Left renal cortex interstitium (tissue), 4 donors: Measurements from ENCODE around the gene SEC24D. TPM values are rescaled to one million over a fixed set of nuclear protein-coding genes. Genes with fewer than 3 reads are reported as not detected.

ENCODE experiments used
- DNase-seq, 4 donors: peaks; one replicate each; pipeline ENCODE4 v3.0.0-alpha.2; 2013; ENCODE audit warnings: low read depth in 4 of 4, low spot score in 2 of 4, missing footprints in 1 of 4
- polyA plus RNA-seq, 4 donors: library from polyadenylated mRNA; unstranded; fragments of 120-200 nt; gene quantifications; one replicate each; pipeline ENCODE4 v1.2.1, GENCODE V29; 2013; ENCODE audit not compliant: insufficient read length in 4 of 4

Gene SEC24D
- polyA plus RNA-seq, 4 donors, result 33.5 to 45.0 (median 38.4) TPM

DNA sequence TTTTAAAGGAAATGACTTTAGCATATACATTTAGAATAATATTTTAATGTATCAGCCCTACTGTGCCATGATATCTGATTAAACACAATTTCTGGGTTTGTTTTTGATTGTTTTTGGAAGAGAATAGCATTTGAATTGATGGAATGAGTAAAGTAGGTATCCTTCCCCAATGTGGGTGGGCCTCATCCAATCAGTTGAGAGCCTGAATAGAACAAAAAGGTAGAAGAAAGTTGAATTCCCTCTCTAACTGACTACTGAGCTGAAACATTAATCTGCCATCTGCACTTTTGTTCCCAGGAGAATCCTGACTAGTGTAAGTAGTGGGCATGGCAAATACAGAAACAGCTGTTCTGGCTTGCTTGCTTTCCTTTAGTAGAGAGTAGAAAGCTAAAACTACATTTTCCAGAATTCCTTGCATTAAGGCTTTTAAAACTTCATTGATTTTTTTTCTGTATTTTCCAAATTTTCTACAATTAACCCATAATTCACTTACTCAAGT, 9.7 kb upstream of the SEC24D start:
- no peak for DNase-seq

DNA sequence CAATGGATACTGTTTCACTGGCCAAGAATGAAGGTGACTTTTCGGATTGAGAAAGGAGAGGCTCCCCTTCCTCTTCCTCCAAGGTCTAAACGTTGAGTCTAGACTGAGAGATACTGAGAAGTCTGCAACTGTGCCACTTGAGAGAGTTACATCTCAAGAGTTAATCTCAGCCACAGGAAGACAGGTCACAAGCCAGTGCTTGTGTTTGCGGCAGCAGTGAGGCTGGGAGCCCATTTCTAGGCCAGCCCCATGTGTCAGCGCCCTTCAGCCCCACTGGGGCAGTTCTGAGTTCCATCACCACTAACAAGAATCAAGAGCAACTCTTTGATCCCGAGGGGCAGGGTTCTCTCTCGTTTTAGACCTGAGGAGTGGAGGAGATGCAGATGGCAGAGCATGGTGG, 7.3 kb upstream of the SEC24D start:
- no peak for DNase-seq

DNA sequence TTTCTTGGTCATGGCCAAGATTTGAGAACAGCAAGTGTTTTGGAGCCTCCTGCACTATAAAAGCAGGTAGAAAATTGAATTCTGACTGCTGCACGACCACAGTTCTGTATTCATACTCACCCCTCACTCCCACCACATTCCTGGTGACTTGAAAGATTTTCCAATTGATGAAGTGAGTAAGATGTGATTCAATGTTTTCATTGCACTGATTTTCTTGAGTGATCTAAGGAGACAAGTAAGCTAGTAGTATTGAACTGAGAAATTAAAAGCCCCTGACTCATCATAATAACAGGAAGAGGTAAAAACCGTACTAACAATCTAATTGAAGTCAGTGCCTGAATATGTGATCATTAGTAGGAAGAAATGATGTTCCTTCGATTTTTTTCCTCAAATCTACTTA, 6.1 kb upstream of the SEC24D start:
- no peak for DNase-seq

DNA sequence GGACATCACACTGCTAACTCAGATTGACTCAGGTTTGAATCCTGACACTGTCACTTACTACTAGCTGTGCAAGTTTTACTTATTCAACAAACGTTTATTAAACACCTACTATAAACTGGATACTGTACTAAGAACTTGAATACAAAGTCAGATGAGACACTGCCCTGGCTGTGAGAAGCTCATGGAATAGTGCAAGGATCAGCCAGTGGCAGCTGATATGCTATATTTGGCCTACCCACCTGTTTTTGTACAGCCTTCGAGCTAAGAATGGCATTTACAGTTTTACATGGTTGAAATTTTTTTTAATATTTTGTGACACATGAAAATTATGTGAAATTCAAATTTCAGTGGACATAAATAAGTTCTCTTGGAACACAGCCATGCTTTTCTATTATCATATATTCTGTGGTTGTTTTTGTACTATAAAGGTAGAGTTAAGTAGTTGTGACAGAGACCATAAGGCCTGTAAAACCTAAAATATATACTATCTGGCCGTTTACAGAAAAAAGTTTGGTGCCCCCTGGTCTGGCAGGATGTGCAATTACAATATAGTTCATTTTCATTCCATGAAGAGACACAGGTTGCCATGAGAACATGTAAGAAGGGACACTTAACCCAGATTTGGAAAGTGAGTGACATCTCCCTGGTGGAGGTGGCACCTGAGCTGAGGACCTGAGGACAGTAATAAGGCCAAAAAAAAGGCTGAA, 3.4 kb upstream of the SEC24D start:
- no peak for DNase-seq

DNA sequence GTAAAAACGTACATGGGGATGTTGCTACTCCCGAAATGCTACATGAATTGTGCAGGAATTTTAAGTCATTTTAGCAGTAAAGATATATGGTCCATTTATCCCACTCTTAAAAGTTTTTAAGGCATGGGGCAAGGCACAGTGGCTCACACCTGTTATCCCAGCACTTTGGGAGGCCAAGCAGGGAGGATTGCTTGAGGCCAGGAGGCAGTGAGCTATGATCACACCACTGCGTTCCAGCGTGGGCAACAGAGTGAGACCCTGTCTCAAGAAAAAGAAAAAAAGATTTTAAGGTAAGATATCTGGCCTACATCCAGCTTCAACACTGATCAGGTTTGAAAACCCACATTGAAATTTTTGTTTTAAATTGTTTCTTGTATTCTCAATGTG, 1.2 kb upstream of the SEC24D start:
- no peak for DNase-seq

DNA sequence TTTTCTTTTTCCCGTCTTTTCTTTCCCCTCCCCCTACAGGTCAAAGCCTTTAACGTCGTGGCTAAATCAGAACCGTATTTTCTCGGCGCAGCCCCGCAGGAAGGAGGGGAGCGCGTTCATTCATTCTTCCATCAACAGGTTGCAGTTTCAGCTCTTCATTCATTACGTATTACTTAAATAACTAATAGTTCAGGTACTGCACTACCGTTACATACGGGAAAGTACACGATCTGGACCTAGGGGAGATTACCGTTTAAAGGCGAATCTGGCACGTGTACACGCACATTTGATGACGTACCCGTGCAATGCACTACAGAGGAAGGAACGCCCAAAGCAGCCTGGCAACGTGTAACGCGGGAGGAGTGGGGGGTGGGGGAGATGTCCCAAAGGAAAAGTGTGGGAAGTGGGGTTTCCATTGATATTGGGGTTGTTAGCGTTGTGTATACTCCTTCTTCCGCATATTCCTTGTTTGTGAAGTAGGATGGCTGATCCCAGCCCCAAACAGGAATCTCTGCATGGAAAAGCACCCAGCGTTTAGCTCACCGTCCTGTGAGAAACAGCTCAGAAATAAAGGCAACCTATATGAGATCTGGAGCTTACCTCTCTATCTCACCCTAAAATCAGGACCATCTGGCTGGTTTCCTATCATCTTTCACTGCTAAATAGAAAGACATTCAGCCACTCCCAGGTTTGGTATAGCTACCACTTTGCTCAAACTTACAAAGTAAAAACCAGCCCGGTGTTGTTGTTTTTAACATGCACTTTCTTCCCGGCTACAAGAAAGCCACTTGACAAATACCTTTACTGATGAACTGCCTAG, 585 bp upstream of the SEC24D start:
- DNase-seq, result peak; percentile 28 to 45 (median 42)

DNA sequence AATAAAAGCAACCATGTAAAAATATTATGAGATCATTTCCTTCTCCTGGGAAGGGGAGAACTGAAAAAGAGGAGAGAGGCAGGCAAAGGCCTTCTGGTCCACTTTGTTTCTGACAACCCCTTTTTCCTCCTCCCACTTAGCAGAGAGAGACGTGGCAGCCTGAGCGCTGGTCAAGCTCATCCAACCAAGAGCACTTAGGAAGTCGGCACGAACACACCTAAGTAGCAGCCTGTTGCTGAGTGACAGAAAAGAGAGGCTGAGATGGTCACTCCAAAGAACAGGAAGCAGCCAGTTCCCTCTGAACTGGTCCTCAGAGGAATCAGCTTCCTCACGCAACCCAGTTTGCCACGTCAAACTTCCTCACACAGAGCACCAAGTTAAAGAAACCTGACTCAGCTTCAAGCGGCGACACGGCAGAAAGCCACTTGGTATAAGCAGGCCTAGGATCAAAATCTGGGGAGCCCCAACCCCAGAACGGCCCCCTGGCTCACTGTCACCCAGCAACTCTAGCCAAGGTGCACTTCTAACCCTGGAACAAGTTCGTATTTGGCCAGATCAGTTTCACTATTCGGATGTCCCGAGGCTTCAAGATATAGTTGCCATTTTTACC, 861 bp downstream of the SEC24D start:
- peak; percentile 59 to 84 (median 62) for DNase-seq

DNA sequence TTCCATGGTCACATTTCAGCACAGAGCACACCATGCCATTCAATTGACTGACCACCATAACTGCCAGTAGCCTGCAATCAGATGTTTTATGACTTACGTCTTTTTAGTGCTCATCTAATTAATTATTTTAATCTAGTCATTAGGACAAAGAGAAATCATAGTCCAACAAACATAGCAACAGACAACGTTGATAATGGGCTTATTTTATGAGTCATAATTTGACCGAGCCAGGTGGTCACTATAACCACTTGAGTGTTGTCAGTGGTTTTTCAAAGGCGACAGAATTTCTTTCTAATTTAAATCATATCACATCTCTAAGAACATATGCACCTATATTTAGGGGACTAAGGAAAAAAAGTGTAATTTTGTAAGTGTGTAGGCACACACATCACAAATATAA, 1.9 kb downstream of the SEC24D start:
- DNase-seq, result no peak

DNA sequence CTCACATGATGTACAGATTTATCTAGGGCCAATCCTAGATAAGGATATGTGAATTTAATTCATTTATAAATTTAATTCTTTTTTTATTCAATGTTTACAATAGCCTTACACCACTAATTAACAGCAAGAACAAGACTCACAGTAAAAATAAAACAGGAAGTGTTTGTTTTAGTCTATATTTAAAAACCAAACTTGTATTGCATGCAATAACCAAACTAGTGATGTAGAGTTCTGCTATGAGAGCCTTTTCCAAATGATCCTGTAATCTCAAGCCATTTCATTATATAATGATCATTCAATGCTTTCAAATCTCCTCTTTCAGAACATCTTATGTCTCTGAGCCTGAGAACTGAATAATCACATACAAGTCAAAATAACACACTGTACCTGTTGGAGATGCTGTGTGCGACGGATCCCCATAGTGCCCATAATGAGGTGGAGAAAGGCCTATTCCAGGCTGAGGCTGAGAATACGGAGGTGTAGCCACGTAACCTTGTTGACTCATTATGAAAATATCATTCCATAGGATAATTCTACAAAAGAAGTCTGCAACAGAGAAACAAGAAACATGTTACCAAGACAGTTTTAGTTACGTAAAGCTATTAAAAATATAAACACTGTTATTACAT, 2.6 kb downstream of the SEC24D start:
- no peak for DNase-seq

DNA sequence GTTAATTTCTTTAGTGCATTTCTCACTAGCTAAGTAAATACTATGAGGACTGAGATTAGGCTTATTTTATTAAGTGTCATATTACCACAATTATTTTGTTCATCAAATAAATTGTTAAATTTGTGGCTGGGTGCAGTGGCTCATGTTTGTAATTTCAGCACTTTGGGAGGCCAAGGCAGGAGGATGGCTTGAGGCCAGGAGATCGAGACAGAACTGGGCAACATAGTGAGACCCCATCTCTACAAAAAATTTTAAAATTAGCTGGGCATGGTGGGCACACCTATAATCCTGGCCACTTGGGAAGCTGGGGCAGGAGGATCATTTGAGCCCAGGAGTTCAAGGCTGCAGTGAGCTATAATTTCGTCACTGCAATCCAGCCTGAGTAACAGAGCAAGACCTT, 6.8 kb downstream of the SEC24D start:
- DNase-seq, result no peak

DNA sequence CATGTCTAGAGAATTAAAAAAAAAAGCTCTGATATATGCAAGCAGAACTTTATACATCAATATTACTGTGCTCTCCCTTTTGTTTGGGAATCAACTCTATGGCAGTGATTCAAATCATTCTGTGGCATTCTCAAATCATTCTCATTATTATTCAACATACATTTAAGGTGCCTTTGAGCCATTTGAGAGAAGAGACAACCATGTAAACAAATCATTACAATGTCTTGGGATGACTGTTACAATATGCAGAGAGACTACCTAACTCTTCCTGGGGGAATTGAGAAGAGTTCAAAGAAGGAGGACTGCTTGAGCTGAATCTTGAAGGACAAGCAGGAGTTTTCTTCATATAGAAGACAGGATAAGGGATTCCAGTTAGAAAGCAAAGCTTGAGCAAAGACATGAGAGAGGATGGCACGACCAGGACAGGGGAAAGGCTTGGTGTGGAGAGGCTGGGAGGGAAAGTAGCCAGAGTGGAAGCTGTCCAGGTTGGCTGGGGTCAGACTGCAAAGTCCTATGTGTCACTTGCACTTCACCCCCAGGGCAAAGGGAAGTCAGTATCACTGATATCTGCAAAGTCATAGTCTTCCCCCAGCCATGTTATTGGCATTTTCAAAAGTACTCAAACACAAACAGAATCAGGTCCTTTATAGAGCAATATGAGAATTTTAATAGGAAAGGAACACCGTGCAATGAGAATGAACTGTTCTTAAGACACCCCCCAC, 9.0 kb downstream of the SEC24D start:
- no peak for DNase-seq

DNA sequence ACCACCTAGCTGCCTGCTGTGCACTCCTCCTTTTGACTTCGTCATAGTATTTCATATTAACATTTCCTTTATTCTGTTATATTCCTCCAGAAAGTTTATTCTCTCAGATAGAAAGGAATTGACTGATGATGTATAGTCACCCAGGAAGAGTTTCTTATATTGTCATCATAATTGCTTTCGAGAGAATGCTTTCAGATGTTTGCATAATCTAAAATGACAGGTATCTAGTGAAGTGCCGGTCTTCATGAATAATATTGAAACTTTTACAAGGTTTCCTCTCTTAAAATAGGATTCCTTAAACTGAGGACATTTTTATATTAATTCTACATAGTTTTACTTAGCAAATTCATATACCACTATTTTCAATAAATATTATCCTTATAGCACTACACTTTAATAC, 10.1 kb downstream of the SEC24D start:
- DNase-seq, result no peak

DNA sequence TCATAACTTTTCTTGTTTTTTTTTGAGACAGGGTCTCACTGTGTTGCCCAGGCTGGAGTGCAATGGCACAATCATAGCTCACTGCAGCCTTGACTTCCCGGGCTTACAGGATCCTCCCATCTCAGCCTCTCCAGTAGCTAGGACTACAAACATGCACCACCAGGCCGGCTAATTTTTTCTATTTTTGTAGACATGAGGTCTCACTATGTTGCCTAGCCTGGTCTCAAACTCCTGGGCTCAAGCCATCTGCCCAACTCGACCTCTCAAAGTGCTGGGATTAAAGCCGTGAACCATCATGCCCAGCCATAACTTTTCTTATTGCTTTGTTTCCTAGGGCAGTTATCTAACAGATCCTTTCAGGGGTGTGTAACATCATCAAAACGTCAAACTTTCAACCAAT, 11.8 kb downstream of the SEC24D start:
- no peak for DNase-seq

DNA sequence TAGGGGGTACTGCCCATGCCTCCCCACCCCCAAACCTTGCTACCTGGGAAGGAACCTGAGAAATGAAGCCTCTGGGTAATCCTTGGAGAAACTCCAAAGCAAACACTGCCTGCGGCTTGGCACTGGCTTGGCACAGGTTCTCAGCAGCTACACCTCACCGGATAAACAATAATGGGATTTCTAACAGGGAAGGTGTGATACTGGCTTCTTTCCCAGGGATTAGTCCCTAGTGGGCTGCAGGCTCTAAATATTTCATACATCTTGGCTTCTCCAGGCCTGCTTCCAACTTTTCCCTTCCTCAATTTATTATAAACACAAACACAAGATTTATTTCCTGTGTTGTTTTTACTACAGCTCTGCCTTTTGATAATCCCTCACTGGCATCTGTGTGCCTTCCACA, 12.5 kb downstream of the SEC24D start:
- no peak for DNase-seq

DNA sequence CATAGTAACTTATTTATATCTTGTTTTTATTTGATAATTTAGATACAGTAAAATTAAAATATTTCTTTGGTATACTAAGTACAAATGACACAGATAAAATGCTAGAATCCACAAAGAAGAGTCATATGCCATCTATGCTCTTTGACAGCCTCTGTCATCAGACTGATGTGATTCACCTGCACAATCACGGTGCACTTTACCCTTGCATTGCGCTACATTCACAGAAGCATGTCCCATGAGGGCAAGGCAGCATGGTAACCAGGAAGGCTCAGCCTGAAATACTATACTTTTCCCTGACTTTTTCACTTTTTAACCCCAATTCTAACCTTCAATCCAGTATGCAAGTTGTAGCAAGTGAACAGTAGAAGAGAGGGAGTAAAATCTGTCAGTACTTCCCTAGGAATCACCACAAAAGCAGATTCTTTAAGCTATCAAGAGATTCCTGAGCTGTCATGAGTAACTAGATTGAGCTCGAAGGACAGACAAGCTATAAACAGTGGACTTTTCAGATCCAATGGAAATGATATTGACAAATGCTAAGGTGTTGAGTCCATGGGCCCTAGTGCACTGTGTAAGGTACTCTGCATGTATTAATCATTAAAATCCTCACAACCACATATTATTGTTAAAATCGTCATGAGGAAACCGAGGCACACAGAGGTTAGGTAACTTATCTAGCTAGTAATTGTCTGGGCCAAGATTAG, 14.2 kb downstream of the SEC24D start:
- DNase-seq, result no peak

DNA sequence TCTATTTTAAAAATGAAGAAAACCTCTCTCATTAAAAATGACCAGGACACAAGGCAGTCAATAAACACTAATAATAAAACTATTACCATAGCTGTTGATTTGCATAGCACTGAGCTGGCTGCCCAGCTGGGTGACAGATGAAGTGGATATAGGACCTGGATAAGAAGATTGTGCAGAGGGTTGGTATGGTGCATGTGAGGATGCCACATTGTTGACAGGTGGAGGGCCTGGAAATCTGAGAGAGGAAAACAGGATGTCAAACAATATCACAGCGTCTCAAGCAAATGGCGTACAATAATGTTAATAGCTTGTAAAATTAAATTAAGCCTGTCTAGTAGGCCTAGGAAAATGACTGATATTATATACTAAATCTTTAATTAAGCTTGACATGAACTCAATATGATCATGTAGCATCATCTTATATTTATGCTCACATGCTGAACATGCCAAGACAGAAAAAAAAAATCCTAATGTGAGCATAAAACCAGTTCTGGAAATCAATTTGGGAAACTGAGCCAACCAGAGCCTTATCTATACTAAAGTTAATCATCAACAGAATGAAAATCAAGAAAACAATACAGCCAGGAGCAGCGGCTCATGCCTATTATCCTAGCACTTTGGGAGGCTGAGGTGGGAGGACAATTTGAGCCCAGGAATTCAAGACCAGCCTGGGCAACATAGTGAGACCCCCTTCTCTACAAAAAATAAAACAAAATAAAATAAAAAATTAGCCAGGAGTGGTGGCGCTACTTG, 18.6 kb downstream of the SEC24D start:
- DNase-seq, result no peak

DNA sequence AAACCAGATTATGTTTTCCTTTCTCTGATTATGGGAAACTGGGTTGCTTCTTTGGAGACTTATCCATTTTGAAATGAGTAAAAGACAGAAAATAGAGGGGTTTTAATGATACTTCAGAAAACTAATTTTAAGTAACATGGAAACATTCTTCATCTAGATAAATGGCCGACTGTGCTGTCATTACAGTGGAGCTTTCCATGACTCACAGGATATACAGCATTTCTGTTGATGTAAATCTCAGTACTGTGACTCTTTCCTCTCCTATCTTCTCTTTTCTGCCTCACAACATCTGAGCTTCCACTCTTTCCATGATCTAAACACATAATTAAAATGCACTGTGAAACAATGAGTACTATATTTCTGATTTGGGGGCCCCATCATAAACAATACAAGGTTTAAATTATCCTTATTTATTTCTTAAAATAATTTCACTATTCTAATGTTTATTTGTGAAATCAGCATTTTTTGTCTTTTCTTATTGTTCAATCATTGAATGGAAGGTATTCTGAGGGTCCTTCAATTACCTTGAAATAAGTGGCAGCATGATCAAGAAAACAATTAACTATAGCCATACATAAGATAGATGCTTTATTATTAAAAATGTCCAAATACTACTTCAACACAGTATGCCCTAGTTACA, 19.3 kb downstream of the SEC24D start:
- DNase-seq, result no peak

DNA sequence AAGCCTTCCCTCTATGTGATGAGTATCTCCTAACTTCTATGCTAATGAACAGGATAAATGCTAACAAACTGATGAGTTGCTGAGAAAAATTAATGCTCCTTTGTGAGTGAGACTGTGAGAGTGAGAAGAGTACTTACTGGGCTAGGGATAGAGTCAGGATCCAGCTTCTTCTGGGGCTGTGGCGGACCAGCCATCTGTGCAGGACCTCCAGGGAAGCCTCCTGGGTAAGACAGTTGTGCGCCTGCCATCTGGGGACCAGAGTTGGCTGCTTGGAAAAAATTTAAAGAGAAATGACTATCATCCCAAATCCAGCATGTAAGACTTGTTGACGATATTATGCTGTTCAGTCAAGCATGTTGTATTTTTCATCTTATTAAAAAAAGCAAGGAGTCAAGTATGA, 21.0 kb downstream of the SEC24D start:
- DNase-seq, result no peak

DNA sequence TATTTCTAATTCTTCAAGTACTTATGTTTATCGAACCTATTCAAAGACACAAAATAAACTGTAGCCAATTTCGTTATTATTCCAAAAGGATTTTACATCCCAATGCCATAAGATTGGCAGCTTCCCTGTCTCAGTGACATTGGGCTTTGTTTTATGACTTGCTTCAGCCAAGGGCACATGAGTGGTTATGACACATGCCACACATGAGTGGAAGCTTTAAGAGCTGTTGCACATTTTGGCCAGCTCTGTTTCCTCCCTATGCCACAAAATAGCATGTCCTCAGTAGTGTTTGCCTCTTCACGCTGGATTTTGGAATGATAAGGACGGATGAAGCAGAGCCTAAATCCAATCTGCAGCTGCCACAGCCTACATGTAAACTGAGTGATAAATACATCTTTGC, 21.9 kb downstream of the SEC24D start:
- no peak for DNase-seq
